Measurements from ENCODE around the gene APOBEC3A. TPM values are rescaled to one million over a fixed set of nuclear protein-coding genes. Genes with fewer than 3 reads are reported as not detected.
"Not testable (repeated sequence)": the region's sequence is repeated elsewhere in the genome, so short reads cannot be mapped to it uniquely, and the experiment has no call there.

Gene APOBEC3A
- total RNA-seq, 1 experiment from 2014 or later = not detected

GRCh38 chr22:38950527-38951295, 6.7 kb upstream of the APOBEC3A start:
- H3K27me3 ChIP-seq = 0 out of 2 replicates have a peak, but pooled peaks cover 5% of the 10 kb centered on the region
- H3K36me3 ChIP-seq = no peaks in the 10 kb centered on the region
- no peak overlapping the region for H3K4me3 ChIP-seq
- no peaks in the 10 kb centered on the region for H3K4me1 ChIP-seq
- no peak for DNase-seq
- no peak overlapping the region for H3K27ac ChIP-seq
- no peaks in the 10 kb centered on the region for H3K9me3 ChIP-seq (replicated peaks)

GRCh38 chr22:38951734-38952133, 5.7 kb upstream of the APOBEC3A start:
- 0 out of 2 replicates have a peak, but pooled peaks cover 5% of the 10 kb centered on the region for H3K27me3 ChIP-seq
- H3K36me3 ChIP-seq = no peaks in the 10 kb centered on the region
- no peaks in the 10 kb centered on the region for H3K9me3 ChIP-seq (replicated peaks)
- DNase-seq = no peak
- H3K4me1 ChIP-seq = no peaks in the 10 kb centered on the region
- no peak overlapping the region for H3K4me3 ChIP-seq
- H3K27ac ChIP-seq = no peak overlapping the region

- no peak overlapping the region for H3K27ac ChIP-seq
- no peak for DNase-seq
- no peaks in the 10 kb centered on the region for H3K36me3 ChIP-seq
- H3K9me3 ChIP-seq (replicated peaks) = no peaks in the 10 kb centered on the region
- H3K27me3 ChIP-seq = 0 out of 2 replicates have a peak, but pooled peaks cover 5% of the 10 kb centered on the region
- H3K4me3 ChIP-seq = no peak overlapping the region
- no peaks in the 10 kb centered on the region for H3K4me1 ChIP-seq
Measured at GRCh38 chr22:38952281-38952993, 5.0 kb upstream of the APOBEC3A start.

- H3K9me3 ChIP-seq (replicated peaks) = no peaks in the 10 kb centered on the region
- no peak for DNase-seq
- no peak overlapping the region for H3K27ac ChIP-seq
- no peaks in the 10 kb centered on the region for H3K36me3 ChIP-seq
- no peaks in the 10 kb centered on the region for H3K4me1 ChIP-seq
- H3K4me3 ChIP-seq = no peak overlapping the region
- 0 out of 2 replicates have a peak, but pooled peaks cover 5% of the 10 kb centered on the region for H3K27me3 ChIP-seq
Measured at GRCh38 chr22:38953091-38953490, 4.3 kb upstream of the APOBEC3A start.

DNA sequence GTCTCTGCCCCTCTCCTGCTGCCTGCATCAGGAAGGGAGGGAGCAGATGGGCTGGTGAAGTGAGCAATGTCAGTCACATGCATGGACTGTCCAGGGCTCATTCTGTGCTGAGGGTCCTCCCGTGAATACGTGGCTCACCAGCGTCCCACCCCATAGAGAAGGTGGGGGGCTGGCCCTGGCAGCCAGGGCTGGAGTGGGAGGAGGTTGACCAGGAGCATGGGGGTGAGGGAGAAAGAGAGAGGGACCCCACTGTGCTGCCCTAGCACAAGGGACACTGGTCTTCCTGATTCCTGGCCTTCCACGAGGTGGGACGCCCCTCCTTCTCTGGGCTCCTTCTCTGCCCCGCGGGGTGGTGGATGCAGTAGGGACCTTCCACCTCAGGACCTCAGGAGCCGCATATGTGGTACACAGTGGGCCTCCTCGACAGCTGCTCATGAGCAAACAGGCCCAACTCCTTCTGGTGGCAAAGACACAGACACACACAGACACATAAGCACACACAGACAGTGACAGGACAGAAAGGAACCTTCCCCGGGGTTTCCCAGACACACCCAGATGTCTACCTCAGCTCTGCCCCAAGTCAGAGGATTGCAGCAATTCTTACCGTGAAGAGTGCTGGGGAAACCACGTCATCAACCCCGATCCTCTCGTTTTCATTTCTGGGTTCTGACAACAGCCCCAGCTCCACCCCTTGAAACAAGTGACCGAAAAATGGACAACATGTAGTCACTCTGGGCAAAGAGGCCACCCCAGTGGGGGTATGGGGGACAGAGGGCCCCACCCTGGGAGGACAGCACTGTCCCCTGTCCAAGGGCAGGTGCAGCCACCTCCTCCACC, 3.6 kb upstream of the APOBEC3A start:
- no peak for DNase-seq
- Histone ChIP-seq H3K4me1 (no peaks in the 10 kb centered on the region), H3K4me3 (no peak overlapping the region), H3K27me3 (0 out of 2 replicates have a peak, but pooled peaks cover 5% of the 10 kb centered on the region), H3K36me3 (no peaks in the 10 kb centered on the region), H3K9me3 (replicated peaks) (no peaks in the 10 kb centered on the region), H3K27ac (no peak overlapping the region)

- Histone ChIP-seq H3K27ac (no peak overlapping the region), H3K4me3 (no peak overlapping the region), H3K9me3 (replicated peaks) (no peaks in the 10 kb centered on the region), H3K4me1 (no peaks in the 10 kb centered on the region), H3K27me3 (0 out of 2 replicates have a peak, but pooled peaks cover 5% of the 10 kb centered on the region), H3K36me3 (no peaks in the 10 kb centered on the region)
- no peak for DNase-seq
Measured at GRCh38 chr22:38954414-38955043, 2.9 kb upstream of the APOBEC3A start.

DNA sequence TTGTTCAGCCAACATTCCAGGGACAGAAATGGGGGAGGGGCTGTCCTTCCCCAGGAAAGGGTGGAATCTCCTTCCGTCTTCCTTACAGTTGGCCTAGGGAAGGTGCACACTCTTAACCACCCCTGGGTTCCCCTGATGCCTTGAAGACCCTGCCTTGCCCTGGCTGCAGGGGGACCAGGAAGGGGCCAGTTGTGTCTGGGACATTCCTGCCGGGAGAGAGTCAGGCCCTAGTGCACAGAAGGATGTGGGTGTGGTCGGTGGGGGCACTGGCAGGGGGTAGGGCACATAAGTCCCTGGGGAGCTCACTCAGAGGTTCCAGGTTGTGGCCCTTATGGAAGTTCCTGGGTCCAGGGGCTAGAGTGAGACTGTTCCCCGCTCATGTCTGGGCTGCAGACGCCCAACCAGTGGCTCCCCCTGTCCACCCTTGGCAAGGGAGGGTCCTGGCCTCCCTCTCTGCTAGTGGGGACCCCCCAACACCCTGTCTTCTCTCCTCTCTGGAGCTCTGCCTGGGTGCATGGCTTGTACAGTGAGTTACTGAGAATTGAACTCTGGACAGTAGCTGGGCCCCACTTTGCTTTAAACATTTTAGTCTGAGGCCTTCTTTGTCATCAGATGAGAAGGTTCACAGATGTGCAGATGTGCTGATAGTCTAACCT, 2.0 kb upstream of the APOBEC3A start:
- Histone ChIP-seq H3K9me3 (replicated peaks) (no peaks in the 10 kb centered on the region), H3K27me3 (0 out of 2 replicates have a peak, but pooled peaks cover 5% of the 10 kb centered on the region), H3K4me3 (no peak overlapping the region), H3K4me1 (no peaks in the 10 kb centered on the region), H3K27ac (no peak overlapping the region), H3K36me3 (no peaks in the 10 kb centered on the region)
- DNase-seq = no peak

DNA sequence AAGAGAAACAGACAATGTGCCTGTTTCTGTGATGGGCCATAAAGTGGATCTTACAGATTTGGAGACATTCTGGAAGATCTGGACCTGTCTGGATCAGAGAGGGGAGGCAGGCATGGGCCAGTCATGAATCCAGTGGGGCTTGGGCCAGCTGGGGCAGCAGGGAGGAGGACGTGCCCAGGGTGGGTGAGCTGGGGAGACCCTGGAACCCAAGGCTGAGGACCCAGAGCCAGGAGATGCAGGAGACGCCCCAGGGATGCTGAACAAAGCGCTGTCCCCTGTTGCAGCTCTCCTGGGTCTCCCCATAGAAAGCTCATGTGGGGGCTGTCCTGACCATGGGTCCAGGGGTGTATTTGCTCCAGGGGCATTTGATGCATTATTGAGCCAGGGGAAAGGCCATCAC, 1.5 kb upstream of the APOBEC3A start:
- no peaks in the 10 kb centered on the region for H3K36me3 ChIP-seq
- no peak for DNase-seq
- 0 out of 2 replicates have a peak, but pooled peaks cover 5% of the 10 kb centered on the region for H3K27me3 ChIP-seq
- no peaks in the 10 kb centered on the region for H3K4me1 ChIP-seq
- no peaks in the 10 kb centered on the region for H3K9me3 ChIP-seq (replicated peaks)
- H3K27ac ChIP-seq = no peak overlapping the region
- H3K4me3 ChIP-seq = no peak overlapping the region

DNA sequence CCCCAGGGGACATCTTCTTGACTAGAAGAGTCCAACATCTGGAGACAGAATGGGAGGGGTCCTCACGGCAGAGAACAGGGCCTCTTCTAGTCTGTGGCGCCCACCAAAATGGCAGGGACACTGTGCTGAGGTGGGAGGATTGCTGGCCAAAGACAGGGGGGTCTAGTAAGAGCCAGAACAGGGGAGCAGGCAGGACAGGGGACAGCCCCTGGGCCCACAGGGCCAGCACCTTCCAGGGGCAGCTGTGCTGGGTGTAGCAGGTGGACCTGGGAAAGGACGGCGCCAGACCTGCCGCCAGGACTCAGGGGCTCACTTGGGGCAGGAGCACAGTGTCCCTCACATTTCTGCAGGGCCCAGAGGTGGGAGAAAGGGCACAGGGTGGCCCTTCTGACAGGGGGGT, 858 bp upstream of the APOBEC3A start:
- H3K27ac ChIP-seq = no peak overlapping the region
- 0 out of 2 replicates have a peak, but pooled peaks cover 5% of the 10 kb centered on the region for H3K27me3 ChIP-seq
- H3K36me3 ChIP-seq = no peaks in the 10 kb centered on the region
- no peaks in the 10 kb centered on the region for H3K9me3 ChIP-seq (replicated peaks)
- no peaks in the 10 kb centered on the region for H3K4me1 ChIP-seq
- no peak for DNase-seq
- H3K4me3 ChIP-seq = no peak overlapping the region

DNA sequence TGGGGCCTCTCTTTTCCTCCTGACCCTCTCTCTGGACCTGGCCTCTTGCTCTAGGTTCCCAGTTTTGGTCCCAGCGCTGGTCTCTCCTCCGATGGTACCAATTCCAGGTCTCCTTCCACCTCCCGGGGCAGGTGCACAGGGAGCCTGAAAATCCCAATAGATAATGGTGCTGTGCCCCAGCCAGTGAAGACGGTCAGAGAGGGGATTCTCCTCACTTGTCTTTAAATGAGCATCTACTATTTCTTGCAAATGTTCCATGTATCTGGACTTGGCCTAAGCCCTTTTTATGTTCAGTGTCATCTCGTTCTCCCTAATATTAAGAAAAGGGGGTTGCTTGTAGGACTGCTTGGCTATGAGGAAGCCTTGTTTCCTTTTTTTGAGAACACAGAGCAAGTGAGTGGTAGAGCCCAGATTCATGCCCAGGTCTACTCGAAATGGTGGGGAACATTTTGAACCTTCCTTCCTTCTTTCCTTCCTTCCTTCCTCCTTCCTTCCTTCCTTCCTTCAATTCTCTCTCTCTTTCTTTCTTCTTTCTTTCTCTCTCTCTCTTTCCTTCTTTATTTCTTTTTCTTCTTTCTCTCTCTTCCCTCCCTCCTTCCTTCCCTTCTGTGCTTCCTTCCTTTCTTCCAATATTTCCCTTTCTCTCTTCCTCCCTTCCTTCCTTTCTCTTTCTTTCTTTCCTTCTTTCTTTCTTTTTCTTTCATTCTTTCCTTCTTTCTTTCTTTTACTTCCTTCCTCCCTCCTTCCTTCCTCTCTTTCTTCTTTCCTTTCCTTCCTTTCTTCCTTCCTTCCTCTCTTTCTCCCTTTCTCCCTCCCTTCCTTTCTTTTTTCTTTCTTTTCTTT, 620 bp downstream of the APOBEC3A start:
- no peaks in the 10 kb centered on the region for H3K9me3 ChIP-seq (replicated peaks)
- no peak overlapping the region for H3K4me3 ChIP-seq
- no peaks in the 10 kb centered on the region for H3K4me1 ChIP-seq
- H3K27me3 ChIP-seq = no peaks in the 10 kb centered on the region
- no peak overlapping the region for H3K27ac ChIP-seq
- H3K36me3 ChIP-seq = no peaks in the 10 kb centered on the region
- DNase-seq = no peak

GRCh38 chr22:38958651-38958943, 1.2 kb downstream of the APOBEC3A start:
- not testable (repeated sequence) for H3K36me3 ChIP-seq; H3K9me3 ChIP-seq (replicated peaks); H3K27ac ChIP-seq; H3K27me3 ChIP-seq; H3K4me1 ChIP-seq; DNase-seq; H3K4me3 ChIP-seq

GRCh38 chr22:38959590-38959989, 2.2 kb downstream of the APOBEC3A start:
- Histone ChIP-seq H3K27me3 (peaks cover 8% of the 10 kb centered on the region), H3K9me3 (replicated peaks) (no peaks in the 10 kb centered on the region), H3K4me1 (no peaks in the 10 kb centered on the region), H3K4me3 (no peak overlapping the region), H3K27ac (no peak overlapping the region), H3K36me3 (no peaks in the 10 kb centered on the region)
- no peak for DNase-seq

DNA sequence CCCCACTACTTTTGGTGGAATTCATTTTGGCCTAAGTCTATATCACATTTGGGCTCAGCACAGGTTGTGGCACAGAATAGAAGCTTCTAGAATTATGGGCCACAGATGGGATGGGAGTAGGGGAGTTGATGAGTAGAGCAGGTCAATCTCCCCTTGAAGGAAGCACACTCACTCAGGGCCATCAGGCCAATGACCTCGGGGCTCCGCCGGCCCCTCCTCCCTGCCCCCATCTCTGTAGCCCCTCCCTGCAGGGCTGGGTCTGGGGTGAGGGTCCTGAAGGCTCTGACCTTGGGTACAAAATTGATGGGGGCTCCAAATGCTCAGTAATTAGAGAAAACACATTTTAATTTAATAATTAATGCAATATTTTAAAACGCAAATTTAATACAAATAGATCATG, 3.3 kb downstream of the APOBEC3A start:
- H3K4me3 ChIP-seq, DNase-seq, H3K27me3 ChIP-seq: not testable (repeated sequence)

More for the DNA sequence above, 3.3 kb downstream of the APOBEC3A start:
- H3K36me3 ChIP-seq; H3K9me3 ChIP-seq (replicated peaks); H3K27ac ChIP-seq; H3K4me1 ChIP-seq: not testable (repeated sequence)

All from SJCRH30 (cell line).